ENCODE measurements around the gene KCNMB4.

GRCh38 chr12:70415987-70416386, 49.9 kb downstream of the KCNMB4 start:
- TF ChIP-seq, protein P1, sequence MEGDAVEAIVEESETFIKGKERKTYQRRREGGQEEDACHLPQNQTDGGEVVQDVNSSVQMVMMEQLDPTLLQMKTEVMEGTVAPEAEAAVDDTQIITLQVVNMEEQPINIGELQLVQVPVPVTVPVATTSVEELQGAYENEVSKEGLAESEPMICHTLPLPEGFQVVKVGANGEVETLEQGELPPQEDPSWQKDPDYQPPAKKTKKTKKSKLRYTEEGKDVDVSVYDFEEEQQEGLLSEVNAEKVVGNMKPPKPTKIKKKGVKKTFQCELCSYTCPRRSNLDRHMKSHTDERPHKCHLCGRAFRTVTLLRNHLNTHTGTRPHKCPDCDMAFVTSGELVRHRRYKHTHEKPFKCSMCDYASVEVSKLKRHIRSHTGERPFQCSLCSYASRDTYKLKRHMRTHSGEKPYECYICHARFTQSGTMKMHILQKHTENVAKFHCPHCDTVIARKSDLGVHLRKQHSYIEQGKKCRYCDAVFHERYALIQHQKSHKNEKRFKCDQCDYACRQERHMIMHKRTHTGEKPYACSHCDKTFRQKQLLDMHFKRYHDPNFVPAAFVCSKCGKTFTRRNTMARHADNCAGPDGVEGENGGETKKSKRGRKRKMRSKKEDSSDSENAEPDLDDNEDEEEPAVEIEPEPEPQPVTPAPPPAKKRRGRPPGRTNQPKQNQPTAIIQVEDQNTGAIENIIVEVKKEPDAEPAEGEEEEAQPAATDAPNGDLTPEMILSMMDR (IDR thresholded peaks at IDR 0.05), result no peak
- TF ChIP-seq POLR2A (IDR thresholded peaks at IDR 0.05), result no peak
- TF ChIP-seq POLR2AphosphoS5 (IDR thresholded peaks at IDR 0.05), result no peak
